NOMO-1 (cell line): Measurements from ENCODE around the gene FBLN2.
"Not testable (repeated sequence)": the region's sequence is repeated elsewhere in the genome, so short reads cannot be mapped to it uniquely, and the experiment has no call there.

Experiments
- DNase-seq, 2 experiments: peaks; one replicate each; lab custom pipeline; 2025; ENCODE audit not compliant: unreplicated experiment in 2 of 2; lab: John Stamatoyannopoulos, UW

The FBLN2 gene

GRCh38 chr3:13513051-13513912 is 35.6 kb upstream of the FBLN2 start:
- DNase-seq: no peak

- no peak for DNase-seq
Observed at GRCh38 chr3:13513913-13514517, 34.9 kb upstream of the FBLN2 start.

- no peak for DNase-seq
Observed at GRCh38 chr3:13514639-13515435, 34.1 kb upstream of the FBLN2 start.

- no peak for DNase-seq
Observed at GRCh38 chr3:13515786-13516759, 32.9 kb upstream of the FBLN2 start.

- no peak for DNase-seq
Observed at GRCh38 chr3:13516760-13517135, 32.2 kb upstream of the FBLN2 start.

- no peak for DNase-seq
Observed at GRCh38 chr3:13517253-13517977, 31.5 kb upstream of the FBLN2 start.

- no peak for DNase-seq
Observed at GRCh38 chr3:13518516-13518953, 30.4 kb upstream of the FBLN2 start.

GRCh38 chr3:13519006-13519791 is 29.7 kb upstream of the FBLN2 start:
- no peak for DNase-seq

- no peak for DNase-seq
Observed at GRCh38 chr3:13520326-13520880, 28.5 kb upstream of the FBLN2 start.

GRCh38 chr3:13521309-13521708 is 27.6 kb upstream of the FBLN2 start:
- no peak for DNase-seq

GRCh38 chr3:13521749-13522148 is 27.2 kb upstream of the FBLN2 start:
- DNase-seq: not testable (repeated sequence)

- no peak for DNase-seq
Observed at GRCh38 chr3:13522236-13522635, 26.7 kb upstream of the FBLN2 start.

- DNase-seq: no peak
Observed at GRCh38 chr3:13524979-13525669, 23.8 kb upstream of the FBLN2 start.

- DNase-seq: no peak
Observed at GRCh38 chr3:13525827-13526625, 22.9 kb upstream of the FBLN2 start.

GRCh38 chr3:13526626-13526949 is 22.3 kb upstream of the FBLN2 start:
- DNase-seq: no peak

GRCh38 chr3:13528217-13528867 is 20.6 kb upstream of the FBLN2 start:
- no peak for DNase-seq
